GM23248 (cell line): ENCODE results near the gene CCDC88C.

Experiments used
- EZH2 ChIP-seq: fragments of 200-600 bp; sonication (generic); IDR thresholded peaks from 2 replicates; pipeline ENCODE4 v1.6.1; 2018; ENCODE audit warnings: antibody characterized with exemption, mild to moderate bottlenecking; ENCODE audit not compliant: insufficient read depth, poor library complexity, severe bottlenecking
- EZH2phosphoT487 ChIP-seq: fragments of 200-600 bp; sonication (generic); IDR thresholded peaks from 2 replicates; pipeline ENCODE4 v1.6.1; 2018; ENCODE audit warnings: antibody characterized with exemption, moderate library complexity, mild to moderate bottlenecking, low read depth; ENCODE audit not compliant: insufficient read depth

DNA sequence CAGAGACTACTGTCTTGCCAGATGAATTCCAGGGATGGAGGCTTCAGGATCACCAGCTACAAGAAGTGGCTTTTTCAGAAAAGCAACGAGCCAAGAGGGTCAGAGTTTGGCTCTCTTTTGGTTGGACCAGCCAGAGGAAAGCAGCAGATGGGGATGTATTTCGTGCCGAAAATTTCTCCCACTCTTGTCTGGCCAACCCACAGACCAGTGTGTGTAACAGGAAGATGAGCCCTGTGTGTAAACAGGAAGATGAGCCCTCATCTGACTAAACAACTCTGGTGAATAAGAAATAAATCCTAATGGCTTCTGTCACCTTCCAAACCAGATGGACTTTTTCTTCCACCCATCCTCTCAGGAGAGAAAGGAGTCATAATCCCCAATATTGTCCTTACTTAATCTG is 186.2 kb downstream of the CCDC88C start:
- TF ChIP-seq EZH2: no peak
- TF ChIP-seq EZH2phosphoT487: no peak
